ENCODE measurements around the gene PCTP.

GRCh38 chr17:55758171-55758570, 7.3 kb downstream of the PCTP start:
- TF ChIP-seq POLR2AphosphoS5 (IDR thresholded peaks at IDR 0.05) (no peak), POLR2A (IDR thresholded peaks at IDR 0.05) (no peak)
